ENCODE data around the gene PIP5K1B. TPM values are rescaled to one million over a fixed set of nuclear protein-coding genes. Genes with fewer than 3 reads are reported as not detected.

Gene PIP5K1B
- total and polyA plus RNA-seq, 12 donors, result 2.1 to 24.0 (median 9.7) TPM

GRCh38 chr9:68747043-68747533 is 42.0 kb downstream of the PIP5K1B start:
- Histone ChIP-seq H3K36me3 (replicated peaks in 1 of 2) (no peaks in the 10 kb centered on the region), H3K4me1 (replicated peaks in 1 of 2) (no peaks in the 10 kb centered on the region), H3K27me3 (no peaks in the 10 kb centered on the region), H3K9me3 (replicated peaks in 1 of 3) (no peaks in the 10 kb centered on the region), H3K27ac (no peak overlapping the region), H3K4me3 (no peak overlapping the region)
- no peak for DNase-seq
- 75 to 85% (median 80%) methylated on average over 9 of the region's 9 CpGs for WGBS, 4 donors
- intact Hi-C loops (cut with DNase I), result no loop called here
- TF ChIP-seq POLR2A (IDR thresholded peaks at IDR 0.05), result no peak
- TF ChIP-seq CTCF (IDR thresholded peaks at IDR 0.05), result no peak

- Histone ChIP-seq H3K4me1 (replicated peaks in 1 of 2) (no peaks in the 10 kb centered on the region), H3K9me3 (replicated peaks in 1 of 3) (no peaks in the 10 kb centered on the region), H3K4me3 (no peak overlapping the region), H3K27me3 (no peaks in the 10 kb centered on the region), H3K36me3 (replicated peaks in 1 of 2) (no peaks in the 10 kb centered on the region), H3K27ac (no peak overlapping the region)
- WGBS, 4 donors, result 85 to 91% (median 87%) methylated on average over 3 of the region's 3 CpGs
- TF ChIP-seq POLR2A (IDR thresholded peaks at IDR 0.05) (no peak), CTCF (IDR thresholded peaks at IDR 0.05) (no peak)
- intact Hi-C loops (cut with DNase I), result no loop called here
- no peak for DNase-seq
These were observed 44.1 kb downstream of the PIP5K1B start for GRCh38 chr9:68749135-68749534.

GRCh38 chr9:68749579-68750159 is 44.6 kb downstream of the PIP5K1B start:
- Histone ChIP-seq H3K27me3 (no peaks in the 10 kb centered on the region), H3K36me3 (replicated peaks in 1 of 2) (no peaks in the 10 kb centered on the region), H3K4me3 (no peak overlapping the region), H3K9me3 (replicated peaks in 1 of 3) (no peaks in the 10 kb centered on the region), H3K27ac (no peak overlapping the region), H3K4me1 (replicated peaks in 1 of 2) (no peaks in the 10 kb centered on the region)
- TF ChIP-seq POLR2A (IDR thresholded peaks at IDR 0.05), result no peak
- no peak for TF ChIP-seq CTCF (IDR thresholded peaks at IDR 0.05)
- no peak for DNase-seq
- WGBS, 4 donors, result 67 to 74% (median 74%) methylated on average over 3 of the region's 3 CpGs
- intact Hi-C loops (cut with DNase I), result no loop called here

GRCh38 chr9:68750255-68750654 is 45.2 kb downstream of the PIP5K1B start:
- Histone ChIP-seq H3K27ac (no peak overlapping the region), H3K4me3 (no peak overlapping the region), H3K4me1 (replicated peaks in 1 of 2) (no peaks in the 10 kb centered on the region), H3K27me3 (no peaks in the 10 kb centered on the region), H3K36me3 (replicated peaks in 1 of 2) (no peaks in the 10 kb centered on the region), H3K9me3 (replicated peaks in 1 of 3) (no peaks in the 10 kb centered on the region)
- no peak for DNase-seq
- WGBS, 4 donors, result 68 to 81% (median 74%) methylated on average over 6 of the region's 6 CpGs
- intact Hi-C loops (cut with DNase I), result no loop called here
- TF ChIP-seq POLR2A (IDR thresholded peaks at IDR 0.05) (no peak), CTCF (IDR thresholded peaks at IDR 0.05) (no peak)
